ENCODE results near the gene TBL1X.

TBL1X gene

DNA sequence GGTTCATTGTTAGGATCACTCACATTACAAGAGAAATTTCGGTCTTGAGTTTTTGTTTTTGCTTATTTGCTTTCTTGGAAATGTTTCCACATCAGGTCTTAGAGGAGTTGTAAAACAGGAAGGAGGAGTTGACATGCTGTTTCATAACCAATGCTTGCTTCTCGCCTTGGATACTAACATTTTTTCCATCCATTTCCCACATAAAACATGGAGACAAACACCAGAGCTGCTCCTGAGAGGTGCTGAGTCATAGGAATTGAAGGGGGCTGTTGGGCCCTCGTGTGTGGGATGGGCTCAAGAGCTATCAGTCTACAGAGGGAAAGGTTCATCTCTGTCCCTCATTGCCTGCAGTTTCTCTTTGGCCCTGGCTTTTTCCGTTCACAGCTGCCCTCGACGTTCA lies 29.9 kb downstream of the TBL1X start:
- DNase-seq (ENCODE audit: low read depth) = peak; percentile 19
- TF ChIP-seq, protein P1, sequence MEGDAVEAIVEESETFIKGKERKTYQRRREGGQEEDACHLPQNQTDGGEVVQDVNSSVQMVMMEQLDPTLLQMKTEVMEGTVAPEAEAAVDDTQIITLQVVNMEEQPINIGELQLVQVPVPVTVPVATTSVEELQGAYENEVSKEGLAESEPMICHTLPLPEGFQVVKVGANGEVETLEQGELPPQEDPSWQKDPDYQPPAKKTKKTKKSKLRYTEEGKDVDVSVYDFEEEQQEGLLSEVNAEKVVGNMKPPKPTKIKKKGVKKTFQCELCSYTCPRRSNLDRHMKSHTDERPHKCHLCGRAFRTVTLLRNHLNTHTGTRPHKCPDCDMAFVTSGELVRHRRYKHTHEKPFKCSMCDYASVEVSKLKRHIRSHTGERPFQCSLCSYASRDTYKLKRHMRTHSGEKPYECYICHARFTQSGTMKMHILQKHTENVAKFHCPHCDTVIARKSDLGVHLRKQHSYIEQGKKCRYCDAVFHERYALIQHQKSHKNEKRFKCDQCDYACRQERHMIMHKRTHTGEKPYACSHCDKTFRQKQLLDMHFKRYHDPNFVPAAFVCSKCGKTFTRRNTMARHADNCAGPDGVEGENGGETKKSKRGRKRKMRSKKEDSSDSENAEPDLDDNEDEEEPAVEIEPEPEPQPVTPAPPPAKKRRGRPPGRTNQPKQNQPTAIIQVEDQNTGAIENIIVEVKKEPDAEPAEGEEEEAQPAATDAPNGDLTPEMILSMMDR (IDR thresholded peaks at IDR 0.05; ENCODE audit: low read depth, low read length) = no peak
- TF ChIP-seq POLR2A (IDR thresholded peaks at IDR 0.05; ENCODE audit: extremely low read depth, insufficient read length) (no peak), MYC (IDR thresholded peaks at IDR 0.05; ENCODE audit: low read depth, low read length) (no peak)
- TF ChIP-seq, protein P2, sequence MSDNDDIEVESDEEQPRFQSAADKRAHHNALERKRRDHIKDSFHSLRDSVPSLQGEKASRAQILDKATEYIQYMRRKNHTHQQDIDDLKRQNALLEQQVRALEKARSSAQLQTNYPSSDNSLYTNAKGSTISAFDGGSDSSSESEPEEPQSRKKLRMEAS (IDR thresholded peaks at IDR 0.05; ENCODE audit: low read depth, low read length) = no peak
- H3K4me3 ChIP-seq (ENCODE audit: low read depth, low read length) = no peak overlapping the region

DNA sequence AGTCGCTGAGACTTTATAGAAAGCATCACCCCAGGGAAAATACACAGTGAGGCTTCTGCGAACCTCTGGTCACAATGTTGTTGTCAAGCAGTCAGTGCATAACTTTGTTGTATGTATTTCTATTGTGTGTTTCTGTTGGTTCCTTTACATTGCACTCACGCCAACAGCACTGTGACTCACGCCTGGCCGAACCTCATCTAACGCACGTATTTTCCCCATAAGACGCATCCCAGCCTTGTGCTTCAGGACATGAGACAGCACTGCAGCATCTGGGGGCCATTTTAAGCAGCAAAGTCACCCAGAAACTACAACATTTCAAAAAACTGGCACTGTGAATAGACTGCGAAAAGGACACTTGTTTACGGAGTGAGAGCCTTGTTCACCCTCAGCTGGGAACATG lies 30.6 kb downstream of the TBL1X start:
- no peak for DNase-seq (ENCODE audit: low read depth)
- TF ChIP-seq, protein P1 (IDR thresholded peaks at IDR 0.05; ENCODE audit: low read depth, low read length) = no peak
- TF ChIP-seq MYC (IDR thresholded peaks at IDR 0.05; ENCODE audit: low read depth, low read length) (no peak), POLR2A (IDR thresholded peaks at IDR 0.05; ENCODE audit: extremely low read depth, insufficient read length) (no peak)
- TF ChIP-seq, protein P2 (IDR thresholded peaks at IDR 0.05; ENCODE audit: low read depth, low read length) = no peak
- H3K4me3 ChIP-seq (ENCODE audit: low read depth, low read length) = no peak overlapping the region

DNA sequence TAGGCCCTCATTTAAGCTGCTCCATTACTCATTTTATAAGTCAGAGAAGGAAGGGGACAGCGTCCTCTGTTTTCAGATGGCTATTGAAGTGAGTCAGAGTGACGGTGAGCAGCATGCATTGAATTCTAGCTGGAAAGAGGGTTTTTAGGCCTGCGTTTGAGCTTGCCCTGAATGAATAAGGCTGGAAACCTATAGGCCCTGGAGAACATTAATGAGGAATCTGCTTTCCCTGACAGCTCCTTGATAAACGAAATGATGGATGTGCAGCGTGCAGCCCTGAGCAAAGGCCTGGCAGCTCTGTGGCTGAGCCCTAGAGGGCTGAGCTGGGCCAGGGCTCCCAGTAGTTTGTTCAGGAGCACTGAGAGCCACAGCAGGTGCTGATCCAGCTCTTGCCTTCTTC lies 33.4 kb downstream of the TBL1X start:
- TF ChIP-seq MYC (IDR thresholded peaks at IDR 0.05; ENCODE audit: low read depth, low read length) (no peak), POLR2A (IDR thresholded peaks at IDR 0.05; ENCODE audit: extremely low read depth, insufficient read length) (no peak)
- TF ChIP-seq, protein P1 (IDR thresholded peaks at IDR 0.05; ENCODE audit: low read depth, low read length) = no peak
- TF ChIP-seq, protein P2 (IDR thresholded peaks at IDR 0.05; ENCODE audit: low read depth, low read length) = no peak
- no peak overlapping the region for H3K4me3 ChIP-seq (ENCODE audit: low read depth, low read length)
- no peak for DNase-seq (ENCODE audit: low read depth)

DNA sequence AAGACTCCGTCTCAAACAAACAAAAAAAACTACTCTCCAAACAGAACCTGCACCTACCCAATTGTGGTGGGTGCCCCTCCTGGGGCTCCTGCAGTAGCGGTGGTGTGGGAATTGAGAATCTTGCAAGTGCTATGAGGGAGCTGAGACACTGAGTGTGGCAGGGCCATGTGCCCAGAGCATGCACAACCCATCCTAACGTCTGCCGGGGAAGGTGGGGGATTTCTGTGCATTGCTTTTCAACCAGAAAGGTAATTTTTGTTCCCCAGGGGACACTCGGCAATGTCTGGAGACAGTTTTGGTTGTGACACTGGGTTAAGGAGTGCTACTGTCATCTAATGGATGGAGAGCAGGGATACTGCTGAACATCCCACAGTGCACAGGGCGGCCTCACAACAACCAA lies 35.7 kb downstream of the TBL1X start:
- TF ChIP-seq MYC (IDR thresholded peaks at IDR 0.05; ENCODE audit: low read depth, low read length) (no peak), POLR2A (IDR thresholded peaks at IDR 0.05; ENCODE audit: extremely low read depth, insufficient read length) (no peak)
- TF ChIP-seq, protein P2 (IDR thresholded peaks at IDR 0.05; ENCODE audit: low read depth, low read length) = no peak
- TF ChIP-seq, protein P1 (IDR thresholded peaks at IDR 0.05; ENCODE audit: low read depth, low read length) = no peak
- DNase-seq (ENCODE audit: low read depth) = no peak
- H3K4me3 ChIP-seq (ENCODE audit: low read depth, low read length) = no peak overlapping the region

DNA sequence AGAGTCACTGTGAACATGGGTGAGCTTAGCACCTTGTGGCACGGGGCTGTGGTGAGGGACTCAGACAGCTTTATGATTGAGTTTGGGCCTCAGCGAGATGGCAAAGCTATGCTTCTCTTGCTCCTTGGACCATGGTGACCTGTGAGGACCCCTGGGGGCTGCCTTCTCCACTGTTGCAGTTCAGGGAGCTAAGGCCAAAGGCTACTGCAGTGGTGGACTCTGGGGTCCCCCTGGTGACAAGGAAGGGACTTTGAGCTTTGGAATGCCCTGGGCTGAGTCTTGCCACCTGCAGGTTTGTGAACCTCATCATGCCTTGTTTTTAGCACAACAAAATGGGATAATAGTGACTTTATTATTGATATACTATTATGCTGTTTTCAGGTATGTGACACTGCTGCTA lies 36.5 kb downstream of the TBL1X start:
- peak; percentile 23 for DNase-seq (ENCODE audit: low read depth)
- TF ChIP-seq MYC (IDR thresholded peaks at IDR 0.05; ENCODE audit: low read depth, low read length) (no peak), POLR2A (IDR thresholded peaks at IDR 0.05; ENCODE audit: extremely low read depth, insufficient read length) (no peak)
- TF ChIP-seq, protein P1 (IDR thresholded peaks at IDR 0.05; ENCODE audit: low read depth, low read length) = no peak
- TF ChIP-seq, protein P2 (IDR thresholded peaks at IDR 0.05; ENCODE audit: low read depth, low read length) = no peak
- no peak overlapping the region for H3K4me3 ChIP-seq (ENCODE audit: low read depth, low read length)

DNA sequence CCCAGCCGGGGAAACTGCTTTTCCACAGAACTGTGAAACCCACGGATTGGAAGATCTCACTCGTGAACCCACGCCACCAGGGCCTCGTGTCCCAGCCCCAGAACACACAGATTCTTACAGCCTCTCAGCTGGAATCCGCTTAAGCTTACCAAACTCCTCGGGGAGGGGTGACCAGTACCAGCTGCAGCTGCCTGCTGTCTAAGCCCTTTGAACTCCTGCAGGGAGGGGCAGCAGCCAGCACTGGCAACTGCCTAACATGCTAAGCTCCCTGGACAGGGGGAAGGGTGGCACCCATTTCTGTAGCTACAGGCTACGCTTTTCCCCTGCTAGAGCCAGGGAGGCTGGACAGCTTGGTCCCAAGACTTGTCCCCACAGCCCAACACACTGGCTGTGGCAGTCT lies 38.4 kb downstream of the TBL1X start:
- TF ChIP-seq, protein P1 (IDR thresholded peaks at IDR 0.05; ENCODE audit: low read depth, low read length) = no peak
- no peak for DNase-seq (ENCODE audit: low read depth)
- no peak overlapping the region for H3K4me3 ChIP-seq (ENCODE audit: low read depth, low read length)

Data from NB4 (cell line).